ENCODE data around the gene POU4F3. TPM values are rescaled to one million over a fixed set of nuclear protein-coding genes. Genes with fewer than 3 reads are reported as not detected.
"Not testable (repeated sequence)": the region's sequence is repeated elsewhere in the genome, so short reads cannot be mapped to it uniquely, and the experiment has no call there.

Gene POU4F3, protein sequence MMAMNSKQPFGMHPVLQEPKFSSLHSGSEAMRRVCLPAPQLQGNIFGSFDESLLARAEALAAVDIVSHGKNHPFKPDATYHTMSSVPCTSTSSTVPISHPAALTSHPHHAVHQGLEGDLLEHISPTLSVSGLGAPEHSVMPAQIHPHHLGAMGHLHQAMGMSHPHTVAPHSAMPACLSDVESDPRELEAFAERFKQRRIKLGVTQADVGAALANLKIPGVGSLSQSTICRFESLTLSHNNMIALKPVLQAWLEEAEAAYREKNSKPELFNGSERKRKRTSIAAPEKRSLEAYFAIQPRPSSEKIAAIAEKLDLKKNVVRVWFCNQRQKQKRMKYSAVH
- total RNA-seq (ENCODE audit: low replicate concordance): 0.09 TPM in 1 of 2 replicates, not detected in the other

DNA sequence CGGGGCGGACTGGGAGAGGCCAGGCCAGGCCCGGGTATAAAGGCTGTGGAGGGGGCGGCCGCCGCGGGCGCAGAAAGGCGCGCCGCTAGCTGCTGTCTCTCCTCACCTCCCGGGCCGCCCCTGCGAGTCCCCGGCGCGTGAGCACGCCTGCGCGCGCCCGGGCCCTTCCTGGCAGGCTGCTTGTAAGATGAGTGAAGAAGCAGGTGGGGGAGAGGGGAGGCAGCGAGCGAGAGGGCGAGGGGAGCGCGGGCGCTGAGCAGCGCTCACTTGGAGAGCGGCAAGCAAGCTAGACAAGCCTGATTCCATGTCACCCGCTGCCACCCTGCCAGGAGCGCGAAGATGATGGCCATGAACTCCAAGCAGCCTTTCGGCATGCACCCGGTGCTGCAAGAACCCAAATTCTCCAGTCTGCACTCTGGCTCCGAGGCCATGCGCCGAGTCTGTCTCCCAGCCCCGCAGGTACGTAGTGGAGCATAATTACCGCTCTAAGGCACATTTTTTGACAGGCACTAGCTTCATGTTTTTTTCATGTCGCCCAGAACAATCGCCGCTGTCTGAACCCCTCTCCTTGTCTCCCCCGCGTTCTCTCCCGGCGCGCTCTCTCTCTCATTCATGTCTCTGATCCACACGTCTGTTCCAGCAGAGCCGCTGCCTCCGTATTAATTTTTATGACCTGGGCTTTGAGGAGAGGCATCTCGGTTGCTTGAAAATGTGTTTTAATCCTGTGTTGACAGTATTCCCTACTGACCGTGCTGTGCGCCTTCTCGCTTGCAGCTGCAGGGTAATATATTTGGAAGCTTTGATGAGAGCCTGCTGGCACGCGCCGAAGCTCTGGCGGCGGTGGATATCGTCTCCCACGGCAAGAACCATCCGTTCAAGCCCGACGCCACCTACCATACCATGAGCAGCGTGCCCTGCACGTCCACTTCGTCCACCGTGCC, at the start of gene POU4F3:
Gene POU4F3, plus strand, starts transcription at position 66 of the 941 bp plus-strand sequence. Its CDS starts 274 bp downstream, at position 340.
- no peak for DNase-seq (ENCODE audit: low read depth)
- TF ChIP-seq, protein P1, sequence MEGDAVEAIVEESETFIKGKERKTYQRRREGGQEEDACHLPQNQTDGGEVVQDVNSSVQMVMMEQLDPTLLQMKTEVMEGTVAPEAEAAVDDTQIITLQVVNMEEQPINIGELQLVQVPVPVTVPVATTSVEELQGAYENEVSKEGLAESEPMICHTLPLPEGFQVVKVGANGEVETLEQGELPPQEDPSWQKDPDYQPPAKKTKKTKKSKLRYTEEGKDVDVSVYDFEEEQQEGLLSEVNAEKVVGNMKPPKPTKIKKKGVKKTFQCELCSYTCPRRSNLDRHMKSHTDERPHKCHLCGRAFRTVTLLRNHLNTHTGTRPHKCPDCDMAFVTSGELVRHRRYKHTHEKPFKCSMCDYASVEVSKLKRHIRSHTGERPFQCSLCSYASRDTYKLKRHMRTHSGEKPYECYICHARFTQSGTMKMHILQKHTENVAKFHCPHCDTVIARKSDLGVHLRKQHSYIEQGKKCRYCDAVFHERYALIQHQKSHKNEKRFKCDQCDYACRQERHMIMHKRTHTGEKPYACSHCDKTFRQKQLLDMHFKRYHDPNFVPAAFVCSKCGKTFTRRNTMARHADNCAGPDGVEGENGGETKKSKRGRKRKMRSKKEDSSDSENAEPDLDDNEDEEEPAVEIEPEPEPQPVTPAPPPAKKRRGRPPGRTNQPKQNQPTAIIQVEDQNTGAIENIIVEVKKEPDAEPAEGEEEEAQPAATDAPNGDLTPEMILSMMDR (IDR thresholded peaks at IDR 0.05; ENCODE audit: insufficient read depth, low read length): no peak
- no peak within 1 kb of the TSS for H3K4me3 ChIP-seq (ENCODE audit: low read depth, low read length)

DNA sequence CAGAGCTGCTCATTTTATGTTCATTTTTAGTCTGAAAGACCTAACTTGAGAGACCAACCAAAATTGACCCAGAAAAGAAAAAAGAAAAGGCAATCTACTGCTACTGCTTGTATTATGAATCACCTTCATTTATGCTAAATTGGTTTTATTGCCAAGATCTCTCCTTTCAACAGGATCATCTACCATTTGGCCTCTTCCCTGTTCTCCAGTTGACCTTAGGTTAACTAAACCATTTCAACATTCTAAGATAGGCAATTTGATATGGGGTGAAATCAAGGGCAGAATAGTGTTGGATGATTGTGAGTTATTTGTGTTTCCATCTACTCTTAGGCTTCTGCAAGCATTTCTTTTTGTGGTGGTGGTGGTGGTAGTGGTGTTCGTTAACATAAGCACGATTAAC, 48.3 kb upstream of the POU4F3 start:
- DNase-seq (ENCODE audit: low read depth): no peak
- TF ChIP-seq, protein P1 (IDR thresholded peaks at IDR 0.05; ENCODE audit: insufficient read depth, low read length): no peak
- no peak overlapping the region for H3K4me3 ChIP-seq (ENCODE audit: low read depth, low read length)

DNA sequence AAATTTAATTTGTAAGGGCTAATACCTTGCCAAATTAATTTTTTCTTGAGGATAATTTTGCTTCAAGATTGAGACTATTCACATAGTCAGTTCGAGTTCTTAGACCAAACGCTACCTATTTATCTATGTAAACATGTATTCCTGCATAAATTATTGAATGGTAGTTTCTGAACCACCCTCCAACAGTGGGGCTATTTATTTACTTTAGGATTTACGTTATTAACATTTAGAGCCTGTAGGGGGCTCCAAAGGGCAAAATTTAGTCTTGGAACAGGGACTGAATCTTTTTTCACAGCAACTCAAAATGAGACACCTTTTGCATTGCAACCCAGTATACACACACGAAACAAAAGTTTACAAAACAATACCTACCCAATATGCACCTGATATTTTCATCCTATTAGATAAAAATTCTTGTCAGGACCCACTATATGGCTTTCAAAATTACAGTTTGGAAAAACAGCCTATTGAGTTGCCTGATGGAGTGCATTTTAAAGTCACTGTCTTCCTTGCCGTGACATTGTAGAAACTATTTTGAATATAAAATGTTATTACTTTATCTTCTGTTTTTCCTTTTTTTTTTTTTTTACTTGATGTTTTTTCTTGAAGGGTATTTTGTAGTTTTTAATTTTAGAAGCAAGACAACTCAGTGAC, 47.1 kb upstream of the POU4F3 start:
- TF ChIP-seq, protein P1 (IDR thresholded peaks at IDR 0.05; ENCODE audit: insufficient read depth, low read length): peak; percentile 60
- H3K4me3 ChIP-seq (ENCODE audit: low read depth, low read length): no peak overlapping the region
- DNase-seq (ENCODE audit: low read depth): peak; percentile 63

DNA sequence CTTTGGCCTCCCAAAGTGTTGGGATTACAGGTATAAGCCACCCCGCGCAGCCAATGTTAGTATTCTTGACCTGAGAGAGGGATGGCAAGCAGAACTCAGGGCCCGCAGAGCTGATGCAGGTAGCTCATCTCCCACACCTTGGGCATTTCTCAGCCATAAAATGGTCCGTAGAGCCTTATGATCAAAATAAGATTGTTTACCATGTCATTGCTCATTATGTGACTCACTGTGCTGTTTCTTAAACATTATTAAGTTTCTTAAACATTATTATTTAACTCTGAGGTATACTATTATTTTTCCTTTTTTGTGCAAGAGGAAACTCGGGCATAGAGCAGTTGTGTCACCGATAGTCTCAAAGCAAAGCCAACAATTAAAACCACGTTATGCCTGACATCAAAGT, 42.4 kb upstream of the POU4F3 start:
- DNase-seq (ENCODE audit: low read depth): no peak
- TF ChIP-seq, protein P1 (IDR thresholded peaks at IDR 0.05; ENCODE audit: insufficient read depth, low read length): no peak
- no peak overlapping the region for H3K4me3 ChIP-seq (ENCODE audit: low read depth, low read length)

DNA sequence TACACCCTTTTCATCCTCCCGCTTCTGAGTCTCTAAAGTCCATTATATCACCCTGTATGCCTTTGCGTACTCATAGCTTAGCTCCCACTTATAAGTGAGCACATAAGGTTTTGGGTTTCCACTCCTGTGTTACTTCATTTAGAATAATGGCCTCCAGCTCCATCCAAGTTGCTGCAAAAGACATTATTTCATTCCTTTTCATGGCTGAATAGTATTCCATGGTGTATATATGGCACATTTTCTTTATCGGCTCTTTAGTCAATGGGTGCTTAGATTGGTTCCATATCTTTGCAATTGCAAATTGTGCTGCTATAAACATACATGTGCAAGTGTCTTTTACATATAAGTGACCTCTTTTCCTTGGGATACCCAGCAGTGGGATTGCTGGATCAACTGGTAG, 39.7 kb upstream of the POU4F3 start:
- not testable (repeated sequence) for H3K4me3 ChIP-seq (ENCODE audit: low read depth, low read length); DNase-seq (ENCODE audit: low read depth)

DNA sequence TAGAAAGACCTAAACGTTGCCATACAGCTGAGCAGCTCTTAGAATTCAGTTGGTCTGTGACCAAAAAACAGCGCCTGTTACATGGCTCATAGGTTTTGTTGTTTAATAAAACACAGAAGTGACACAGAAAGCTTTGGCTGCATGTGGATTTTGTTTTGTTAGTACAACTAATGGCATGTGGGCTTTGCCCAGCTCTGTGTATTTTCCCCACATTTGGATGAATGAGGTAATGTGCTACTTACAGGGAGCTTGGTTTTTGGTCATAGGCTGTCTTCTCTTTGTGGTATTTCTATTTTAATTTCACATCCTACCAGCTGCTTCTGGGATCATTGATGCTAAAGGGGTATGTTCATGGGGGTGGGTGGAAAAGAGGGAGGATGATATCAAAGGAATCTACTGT, 37.0 kb upstream of the POU4F3 start:
- no peak overlapping the region for H3K4me3 ChIP-seq (ENCODE audit: low read depth, low read length)
- DNase-seq (ENCODE audit: low read depth): no peak
- TF ChIP-seq, protein P1 (IDR thresholded peaks at IDR 0.05; ENCODE audit: insufficient read depth, low read length): no peak
